GM19351 (cell line): Measurements from ENCODE around the gene CRYL1.

Source experiments
- ATAC-seq: cut with Tn5 transposase; IDR thresholded peaks from one replicate; pipeline ENCODE4 v1.9.1; 2021; ENCODE audit warnings: mild to moderate bottlenecking, moderate library complexity; ENCODE audit not compliant: unreplicated experiment

Gene CRYL1

DNA sequence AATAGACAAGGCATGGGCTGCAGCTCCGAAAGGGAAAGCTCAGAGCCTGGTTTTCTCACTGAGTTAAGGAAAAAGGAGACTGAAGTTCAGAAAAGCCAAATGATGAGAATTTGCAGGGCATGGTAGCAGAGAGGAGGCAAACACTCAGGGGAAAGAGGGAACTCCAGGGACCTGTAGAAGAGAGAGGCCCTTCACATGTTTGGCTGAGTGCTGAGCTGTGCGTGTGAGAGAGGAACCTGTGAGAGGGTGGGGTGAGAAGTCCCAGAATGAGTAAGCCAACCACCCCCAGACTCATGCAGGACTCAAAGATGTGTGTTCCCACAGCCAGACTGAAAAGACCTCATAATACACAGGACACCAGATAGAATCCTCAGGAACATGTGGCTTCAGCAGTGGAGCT lies 2.8 kb upstream of the CRYL1 start:
- ATAC-seq, result peak; percentile 63

DNA sequence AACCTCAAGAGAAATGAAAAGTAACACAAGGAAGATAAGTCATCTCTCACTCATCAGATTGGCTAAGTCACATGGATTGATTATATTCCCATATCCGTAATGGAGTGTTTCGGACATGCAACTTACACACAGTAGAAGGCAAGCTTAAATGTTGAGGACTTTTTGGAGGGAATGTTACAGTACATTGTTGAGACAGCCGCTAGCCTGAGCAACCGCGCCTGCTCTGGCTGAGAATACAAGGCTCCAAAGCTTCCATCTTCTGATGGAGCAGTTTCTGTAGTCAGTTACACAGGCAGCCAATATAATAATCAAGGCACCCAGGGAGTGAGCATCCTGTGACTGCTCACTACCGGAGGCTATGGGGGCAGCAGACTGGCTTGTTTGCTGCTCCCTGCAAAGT lies 1.0 kb upstream of the CRYL1 start:
- ATAC-seq, result no peak

DNA sequence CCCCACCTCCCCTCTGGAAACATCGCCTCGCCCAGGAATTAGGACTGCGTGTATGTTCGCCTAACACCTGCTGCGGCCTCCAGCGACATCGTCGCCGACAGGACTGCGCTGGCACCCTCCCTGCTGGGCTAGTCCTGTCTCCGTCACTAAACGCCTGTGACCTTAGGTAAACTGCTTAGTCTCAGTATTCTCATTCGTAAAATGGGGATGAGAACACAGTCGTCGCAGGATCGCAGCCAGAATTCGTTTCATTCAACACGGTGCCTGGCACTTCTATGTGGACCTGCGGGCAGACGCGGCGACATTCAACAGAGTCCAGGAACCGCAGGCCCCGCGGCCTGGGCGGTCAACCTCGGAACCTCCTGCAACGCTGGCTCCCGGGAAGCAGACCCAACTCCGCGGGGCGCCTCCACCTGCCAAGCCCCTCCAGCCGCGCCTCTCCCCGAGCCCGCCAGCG lies 485 bp downstream of the CRYL1 start:
- peak; percentile 9 for ATAC-seq

GRCh38 chr13:20521364-20522115 lies 4.1 kb downstream of the CRYL1 start:
- ATAC-seq, result no peak

GRCh38 chr13:20519875-20520274 lies 5.8 kb downstream of the CRYL1 start:
- ATAC-seq, result no peak

GRCh38 chr13:20518660-20519100 lies 7.0 kb downstream of the CRYL1 start:
- no peak for ATAC-seq

DNA sequence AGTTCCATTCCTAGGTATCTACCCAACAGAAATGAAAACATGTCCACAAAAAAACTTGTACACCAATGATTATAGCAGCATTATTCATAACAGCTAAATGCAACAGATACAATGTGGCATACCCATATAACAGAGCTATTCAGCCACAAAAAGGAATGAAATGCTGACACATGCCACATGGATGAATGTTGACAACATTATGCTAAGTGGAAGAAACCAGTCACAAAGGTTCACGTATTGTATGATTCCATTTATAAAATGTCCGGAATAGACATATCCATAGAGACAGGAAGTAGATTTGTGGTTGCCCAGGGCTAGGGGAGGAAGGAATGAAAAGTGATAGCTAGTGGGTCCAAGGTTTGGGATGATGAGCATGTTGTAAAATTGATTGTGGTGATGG lies 10.8 kb downstream of the CRYL1 start:
- ATAC-seq, result no peak

DNA sequence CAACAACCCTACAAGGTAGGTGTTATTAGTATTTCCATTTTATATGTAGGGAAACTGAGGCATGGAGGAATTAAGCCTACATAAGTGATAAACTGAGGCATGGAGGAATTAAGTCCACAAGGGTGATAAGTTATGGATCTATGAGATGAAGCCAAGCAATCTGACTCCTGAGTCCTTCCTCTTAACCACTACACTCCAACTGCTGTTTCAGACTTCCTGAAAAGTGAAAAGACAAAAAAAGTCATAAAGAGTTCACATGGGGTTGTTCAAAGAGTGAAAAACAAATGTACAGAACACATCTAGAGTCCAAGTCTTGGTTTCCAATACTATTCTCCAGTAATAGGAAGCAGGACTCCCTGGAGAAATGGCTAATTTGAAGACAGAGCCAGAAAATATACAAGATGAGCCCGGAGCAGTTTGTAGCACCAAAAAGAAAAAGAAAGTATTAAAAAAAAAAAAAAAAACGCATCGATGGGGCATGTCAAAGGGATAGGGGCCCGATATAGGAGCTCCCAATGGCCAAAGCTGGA lies 12.1 kb downstream of the CRYL1 start:
- ATAC-seq, result no peak

GRCh38 chr13:20512042-20512683 lies 13.5 kb downstream of the CRYL1 start:
- ATAC-seq, result no peak

DNA sequence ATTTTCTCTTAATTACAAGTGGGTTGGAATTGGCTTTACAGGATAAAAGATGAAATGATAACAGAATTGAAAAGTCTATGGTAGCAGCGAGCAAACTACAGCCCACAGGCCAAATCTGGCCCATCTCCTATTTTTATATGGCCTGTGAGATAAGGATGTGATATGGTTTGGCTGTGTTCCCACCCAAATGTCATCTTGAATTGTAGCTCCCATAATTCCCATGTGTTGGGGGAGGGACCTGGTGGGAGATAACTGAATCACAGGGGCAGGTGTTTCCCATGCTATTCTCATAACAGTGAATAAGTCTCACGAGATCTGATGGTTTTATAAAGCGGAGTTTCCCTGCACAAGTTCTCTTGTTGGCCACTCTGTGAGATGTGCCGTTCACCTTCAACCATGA lies 19.0 kb downstream of the CRYL1 start:
- ATAC-seq, result no peak

- ATAC-seq, result no peak
Measured at GRCh38 chr13:20505405-20506366, 20.0 kb downstream of the CRYL1 start.

GRCh38 chr13:20503088-20504083 lies 22.3 kb downstream of the CRYL1 start:
- no peak for ATAC-seq

- ATAC-seq, result no peak
Measured at GRCh38 chr13:20501592-20501991, 24.1 kb downstream of the CRYL1 start.

DNA sequence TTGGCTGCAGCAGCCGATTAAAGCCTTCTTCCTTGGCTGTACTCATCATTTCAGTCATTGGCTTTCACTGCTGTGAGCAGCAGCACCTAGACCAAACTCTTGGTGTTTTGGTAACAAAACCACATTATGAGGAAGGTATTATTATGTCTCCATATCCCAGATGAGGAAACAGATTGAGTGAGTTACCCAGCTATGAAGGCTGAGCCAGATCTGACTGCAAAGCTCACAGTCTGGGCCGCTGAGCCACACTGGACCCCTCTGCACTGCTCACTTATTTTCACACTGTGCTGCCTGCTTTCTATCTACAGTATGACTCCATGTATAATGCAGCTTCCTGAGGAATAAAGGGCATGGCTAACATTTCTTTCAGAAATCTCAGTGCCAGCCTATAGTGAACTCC lies 24.5 kb downstream of the CRYL1 start:
- no peak for ATAC-seq

DNA sequence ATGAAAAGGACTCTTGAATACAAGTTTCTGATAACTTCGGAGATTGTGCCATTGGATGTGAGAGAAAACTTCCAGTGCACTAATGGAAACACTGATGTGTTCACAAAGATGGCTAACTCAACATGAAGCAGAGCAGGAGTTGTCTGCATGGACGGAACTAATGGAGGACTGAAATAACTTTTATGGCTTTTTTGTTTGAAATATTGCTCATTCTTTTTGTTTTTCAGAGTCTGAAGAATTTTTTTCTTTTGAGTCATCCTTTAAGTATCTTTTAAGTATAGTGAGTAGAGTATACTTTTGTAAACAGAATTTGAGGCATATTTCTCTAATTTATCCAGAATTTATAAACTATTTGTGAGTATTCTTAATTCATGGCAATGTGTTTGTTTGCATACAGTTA lies 25.7 kb downstream of the CRYL1 start:
- ATAC-seq, result no peak

- no peak for ATAC-seq
Measured at GRCh38 chr13:20498659-20499058, 27.0 kb downstream of the CRYL1 start.

GRCh38 chr13:20498129-20498528 lies 27.5 kb downstream of the CRYL1 start:
- ATAC-seq, result no peak

GRCh38 chr13:20497006-20497775 lies 28.5 kb downstream of the CRYL1 start:
- no peak for ATAC-seq
